Mammary epithelial cell (primary cell): ENCODE results near the gene CYP24A1.

Experiments
- CTCF ChIP-seq, 2 donors: IDR thresholded peaks in 1 of 2; conservative IDR thresholded peaks in 1 of 2; 2 replicates each; pipeline ENCODE4 v1.5.1; 2011 to 2012; ENCODE audit warnings: inconsistent platforms in 2 of 2, low read length in 2 of 2, mild to moderate bottlenecking in 2 of 2, control low read depth in 1 of 2, low read depth in 1 of 2; ENCODE audit not compliant: insufficient read depth in 1 of 2; ENCODE audit errors: extremely low read depth in 1 of 2
- EZH2 ChIP-seq: IDR thresholded peaks from 2 replicates; pipeline ENCODE4 v1.6.1; 2012; ENCODE audit warnings: low read length, inconsistent platforms, borderline replicate concordance

DNA sequence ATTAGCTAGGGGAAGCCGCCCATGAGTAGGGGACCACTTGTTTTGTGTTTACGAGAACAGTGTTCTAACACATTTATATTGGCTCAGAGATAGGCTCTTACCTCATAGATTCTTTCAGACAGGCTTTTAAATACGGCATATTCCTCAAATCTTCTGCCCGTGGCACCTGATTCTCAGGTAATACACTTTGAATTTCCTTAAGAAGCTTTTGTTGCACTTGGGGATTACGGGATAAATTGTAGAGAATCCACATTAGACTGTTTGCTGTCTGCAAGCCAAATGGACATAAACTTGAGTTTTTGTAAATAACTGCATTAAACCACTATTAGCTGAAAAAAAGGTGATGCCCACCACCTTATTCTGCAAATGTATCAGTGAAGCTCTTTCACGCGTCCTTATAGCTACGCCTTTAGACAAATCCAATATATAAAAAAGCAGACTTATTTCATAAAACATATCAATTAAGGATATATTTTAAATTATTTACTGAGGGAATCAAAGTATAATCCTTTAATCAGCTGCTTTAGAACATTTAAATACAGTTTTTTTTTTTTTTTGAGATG lies 14.8 kb downstream of the CYP24A1 start:
- TF ChIP-seq CTCF (conservative IDR thresholded peaks at IDR 0.05 in 1 of 2, IDR thresholded peaks at IDR 0.05 in 1 of 2; ENCODE audit: extremely low read depth in 1 of 2, insufficient read depth in 1 of 2, low read depth in 1 of 2, low read length in 2 of 2): no peak
- TF ChIP-seq EZH2: no peak
